DOHH2 (cell line): ENCODE measurements around the gene POLA1.

Experiments
- H3F3A ChIP-seq: fragments of 200-600 bp; sonication (generic), shearing (Covaris generic); 2 replicates; pipeline ENCODE4 v1.6.0; 2016; ENCODE audit warnings: antibody characterized with exemption, mild to moderate bottlenecking; ENCODE audit not compliant: control insufficient read depth, insufficient read depth
- H3K27ac ChIP-seq: fragments of 200-600 bp; sonication (generic); 2 replicates; pipeline ENCODE4 v1.5.1; 2014; ENCODE audit warnings: low read depth, mild to moderate bottlenecking, low read length, moderate library complexity
- H3K27me3 ChIP-seq: fragments of 200-600 bp; sonication (generic); 2 replicates; pipeline ENCODE4 v1.6.1; 2014; ENCODE audit warnings: mild to moderate bottlenecking, low read length, mixed read lengths; ENCODE audit not compliant: control insufficient read depth
- H3K36me3 ChIP-seq: fragments of 200-600 bp; sonication (generic); 2 replicates; pipeline ENCODE4 v1.6.1; 2014; ENCODE audit warnings: mild to moderate bottlenecking, low read length, moderate library complexity, mixed read lengths; ENCODE audit not compliant: control insufficient read depth
- H3K4me1 ChIP-seq: fragments of 200-600 bp; sonication (generic); 2 replicates; pipeline ENCODE4 v1.6.1; 2014; ENCODE audit warnings: mild to moderate bottlenecking, low read length, mixed read lengths; ENCODE audit not compliant: control insufficient read depth
- H3K4me2 ChIP-seq: fragments of 200-600 bp; sonication (generic); 2 replicates; pipeline ENCODE4 v1.6.0; 2014; ENCODE audit warnings: mild to moderate bottlenecking, low read length, moderate library complexity
- H3K4me3 ChIP-seq: fragments of 200-600 bp; sonication (generic); 2 replicates; pipeline ENCODE4 v1.5.1; 2014; ENCODE audit warnings: mild to moderate bottlenecking, low read length, mixed read lengths
- H3K79me2 ChIP-seq: fragments of 200-600 bp; sonication (generic); 2 replicates; pipeline ENCODE4 v1.6.1; 2014; ENCODE audit warnings: mild to moderate bottlenecking, low read length, mixed read lengths; ENCODE audit not compliant: control insufficient read depth
- H3K9me2 ChIP-seq: fragments of 200-600 bp; sonication (generic); replicated peaks from 2 replicates; pipeline ENCODE4 v1.6.1; 2014; ENCODE audit warnings: mild to moderate bottlenecking, low read length, mixed read lengths; ENCODE audit not compliant: control insufficient read depth
- H3K9me3 ChIP-seq: fragments of 200-600 bp; sonication (generic); 2 replicates; pipeline ENCODE4 v1.6.1; 2014; ENCODE audit warnings: antibody characterized with exemption, low read length, mixed read lengths; ENCODE audit not compliant: control insufficient read depth, insufficient read depth
- H4K20me1 ChIP-seq: fragments of 200-600 bp; sonication (generic); 2 replicates; pipeline ENCODE4 v1.6.0; 2014; ENCODE audit warnings: low read depth, mild to moderate bottlenecking, antibody characterized with exemption, low read length, moderate library complexity; ENCODE audit not compliant: control insufficient read depth, insufficient read depth
- EZH2phosphoT487 ChIP-seq: fragments of 200-600 bp; sonication (generic); IDR thresholded peaks from 2 replicates; pipeline ENCODE4 v1.6.1; 2017; ENCODE audit warnings: borderline replicate concordance, mild to moderate bottlenecking, antibody characterized with exemption, low read length, moderate library complexity, mixed read lengths
- TF ChIP-seq, protein P1 (sequence below): fragments of 200-600 bp; sonication (generic); IDR thresholded peaks from one replicate; pipeline ENCODE4 v1.5.1; 2014; ENCODE audit warnings: antibody characterized with exemption, mild to moderate bottlenecking, low read depth, low read length; ENCODE audit not compliant: poor library complexity, severe bottlenecking

POLA1 gene

DNA sequence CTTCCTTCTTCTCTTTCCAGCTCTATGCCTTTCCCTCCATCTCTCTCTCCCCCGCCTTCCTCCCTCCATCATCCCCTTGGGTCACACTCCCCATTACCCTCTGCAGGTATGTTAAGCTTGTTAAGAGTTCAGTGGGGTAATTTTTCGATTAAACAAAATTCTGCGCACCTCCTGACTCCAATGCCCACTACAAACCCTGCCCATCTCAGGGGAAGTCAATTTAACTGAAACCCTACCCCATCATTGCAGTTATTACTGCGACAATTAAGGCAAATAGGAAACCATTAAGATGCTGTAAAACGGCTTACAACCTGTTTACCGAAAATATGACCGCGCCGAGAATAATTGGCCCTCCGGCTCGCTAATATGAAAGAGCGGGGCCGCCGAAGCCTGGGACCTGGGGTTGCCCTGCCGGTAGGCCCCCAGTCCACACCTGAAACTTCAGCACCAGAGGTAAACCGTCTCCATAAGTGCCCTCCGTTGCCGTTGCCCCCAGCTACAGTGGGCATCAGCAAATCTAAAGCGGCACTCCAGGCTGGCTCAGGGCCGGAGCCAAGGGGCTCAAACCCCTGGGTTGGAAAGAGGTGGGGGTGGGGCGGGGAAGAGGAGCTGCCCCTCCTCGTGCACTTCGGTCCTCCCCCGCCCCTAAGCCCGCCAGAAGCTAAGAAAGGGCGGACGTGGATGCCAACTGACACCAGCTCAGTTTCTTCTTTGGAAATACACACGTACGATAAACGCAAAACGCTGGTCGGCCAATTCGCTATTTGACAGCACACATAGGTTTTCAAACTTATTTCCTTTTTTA lies 317.3 kb downstream of the POLA1 start:
- no peak overlapping the region for H3K4me2 ChIP-seq
- H3K27me3 ChIP-seq: peaks cover 30% of the 10 kb centered on the region
- H3K9me2 ChIP-seq: no peaks in the 10 kb centered on the region
- no peak overlapping the region for H3K27ac ChIP-seq
- no peaks in the 10 kb centered on the region for H4K20me1 ChIP-seq
- H3F3A ChIP-seq: no peaks in the 10 kb centered on the region
- no peaks in the 10 kb centered on the region for H3K4me1 ChIP-seq
- H3K79me2 ChIP-seq: no peaks in the 10 kb centered on the region
- H3K36me3 ChIP-seq: no peaks in the 10 kb centered on the region
- H3K9me3 ChIP-seq: no peaks in the 10 kb centered on the region
- no peak for TF ChIP-seq EZH2phosphoT487
- TF ChIP-seq, protein P1, sequence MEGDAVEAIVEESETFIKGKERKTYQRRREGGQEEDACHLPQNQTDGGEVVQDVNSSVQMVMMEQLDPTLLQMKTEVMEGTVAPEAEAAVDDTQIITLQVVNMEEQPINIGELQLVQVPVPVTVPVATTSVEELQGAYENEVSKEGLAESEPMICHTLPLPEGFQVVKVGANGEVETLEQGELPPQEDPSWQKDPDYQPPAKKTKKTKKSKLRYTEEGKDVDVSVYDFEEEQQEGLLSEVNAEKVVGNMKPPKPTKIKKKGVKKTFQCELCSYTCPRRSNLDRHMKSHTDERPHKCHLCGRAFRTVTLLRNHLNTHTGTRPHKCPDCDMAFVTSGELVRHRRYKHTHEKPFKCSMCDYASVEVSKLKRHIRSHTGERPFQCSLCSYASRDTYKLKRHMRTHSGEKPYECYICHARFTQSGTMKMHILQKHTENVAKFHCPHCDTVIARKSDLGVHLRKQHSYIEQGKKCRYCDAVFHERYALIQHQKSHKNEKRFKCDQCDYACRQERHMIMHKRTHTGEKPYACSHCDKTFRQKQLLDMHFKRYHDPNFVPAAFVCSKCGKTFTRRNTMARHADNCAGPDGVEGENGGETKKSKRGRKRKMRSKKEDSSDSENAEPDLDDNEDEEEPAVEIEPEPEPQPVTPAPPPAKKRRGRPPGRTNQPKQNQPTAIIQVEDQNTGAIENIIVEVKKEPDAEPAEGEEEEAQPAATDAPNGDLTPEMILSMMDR: no peak
- H3K4me3 ChIP-seq: no peak overlapping the region

DNA sequence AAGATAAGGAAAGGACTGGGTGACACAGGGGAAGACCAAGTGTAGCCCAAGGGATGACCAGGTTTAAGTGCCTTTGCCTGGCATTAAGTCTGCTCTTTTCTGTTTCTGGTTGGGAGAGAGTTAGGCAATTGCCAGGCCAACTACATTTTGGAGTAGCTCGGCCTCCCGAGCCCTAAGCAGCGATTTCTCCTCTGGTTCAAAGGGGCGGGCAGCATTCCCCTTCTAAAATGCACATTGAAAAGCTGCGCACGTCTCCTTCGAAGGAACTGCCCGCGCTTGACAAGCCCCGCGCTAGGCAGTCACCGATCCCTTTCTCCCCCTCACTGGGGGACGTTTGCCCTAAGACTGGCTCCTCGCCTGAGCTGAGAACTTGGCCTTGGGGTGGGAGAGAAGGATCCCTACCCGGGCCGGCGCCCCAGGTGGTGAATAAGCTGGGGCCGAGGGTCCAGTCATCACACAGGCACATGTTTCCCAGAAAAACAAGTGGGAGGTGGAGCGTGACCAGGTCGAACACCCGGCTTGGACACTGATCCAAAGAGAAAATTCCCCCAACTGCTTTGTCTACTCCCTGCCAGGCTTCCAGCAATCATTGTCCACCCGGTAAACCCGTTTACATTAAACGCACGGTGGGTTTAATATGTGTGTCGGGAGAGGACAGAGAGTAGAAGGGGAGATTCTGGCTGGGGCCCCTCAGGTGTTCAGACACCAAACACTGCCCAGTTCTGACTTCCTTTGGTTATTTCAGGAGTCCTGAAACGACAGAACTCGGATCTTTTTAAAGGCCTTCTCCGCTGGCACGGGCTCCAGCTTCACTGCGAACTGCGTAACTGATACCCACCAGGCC lies 318.1 kb downstream of the POLA1 start:
- H3K4me3 ChIP-seq: no peak overlapping the region
- no peak for TF ChIP-seq EZH2phosphoT487
- TF ChIP-seq, protein P1: no peak
- peaks cover 30% of the 10 kb centered on the region for H3K27me3 ChIP-seq

DNA sequence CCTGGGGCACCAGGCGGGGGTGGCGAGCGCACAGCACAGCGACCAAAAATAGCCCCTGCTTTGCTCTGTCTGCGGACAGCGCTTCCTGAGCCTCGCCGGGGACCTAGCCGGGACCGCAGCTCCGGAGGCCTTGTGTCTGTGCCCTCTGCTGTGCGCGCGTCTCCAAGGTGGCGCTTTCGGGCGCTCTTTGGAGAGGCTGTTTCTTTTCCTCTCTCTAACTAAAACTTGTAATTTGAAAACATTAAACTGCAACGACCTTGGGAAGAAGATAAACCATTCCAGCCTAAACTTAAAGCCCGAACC lies 318.7 kb downstream of the POLA1 start:
- H3K27ac ChIP-seq: no peak overlapping the region
- no peak overlapping the region for H3K4me3 ChIP-seq
- no peaks in the 10 kb centered on the region for H3K9me2 ChIP-seq
- H4K20me1 ChIP-seq: no peaks in the 10 kb centered on the region
- H3K9me3 ChIP-seq: no peaks in the 10 kb centered on the region
- H3K4me1 ChIP-seq: no peaks in the 10 kb centered on the region
- H3K4me2 ChIP-seq: no peak overlapping the region
- peaks cover 30% of the 10 kb centered on the region for H3K27me3 ChIP-seq
- TF ChIP-seq, protein P1: no peak
- no peak for TF ChIP-seq EZH2phosphoT487
- H3F3A ChIP-seq: no peaks in the 10 kb centered on the region
- no peaks in the 10 kb centered on the region for H3K79me2 ChIP-seq
- H3K36me3 ChIP-seq: no peaks in the 10 kb centered on the region

More for the DNA sequence above, 318.1 kb downstream of the POLA1 start:
- H3K9me3 ChIP-seq: no peaks in the 10 kb centered on the region
- no peak overlapping the region for H3K27ac ChIP-seq
- no peaks in the 10 kb centered on the region for H3K79me2 ChIP-seq
- no peak overlapping the region for H3K4me2 ChIP-seq
- no peaks in the 10 kb centered on the region for H3K36me3 ChIP-seq
- no peaks in the 10 kb centered on the region for H3K9me2 ChIP-seq
- H3K4me1 ChIP-seq: no peaks in the 10 kb centered on the region
- H3F3A ChIP-seq: no peaks in the 10 kb centered on the region
- H4K20me1 ChIP-seq: no peaks in the 10 kb centered on the region
